HPDE6-E6E7 (cell line): Measurements from ENCODE around the gene PRAF2.

Source experiments
- DNase-seq: peaks from one replicate; pipeline ENCODE4 v3.0.0; 2011; ENCODE audit warnings: missing footprints; ENCODE audit errors: extremely low spot score

Gene PRAF2

GRCh38 chrX:49072712-49073095 is 1.1 kb downstream of the PRAF2 start:
- DNase-seq, result no peak

DNA sequence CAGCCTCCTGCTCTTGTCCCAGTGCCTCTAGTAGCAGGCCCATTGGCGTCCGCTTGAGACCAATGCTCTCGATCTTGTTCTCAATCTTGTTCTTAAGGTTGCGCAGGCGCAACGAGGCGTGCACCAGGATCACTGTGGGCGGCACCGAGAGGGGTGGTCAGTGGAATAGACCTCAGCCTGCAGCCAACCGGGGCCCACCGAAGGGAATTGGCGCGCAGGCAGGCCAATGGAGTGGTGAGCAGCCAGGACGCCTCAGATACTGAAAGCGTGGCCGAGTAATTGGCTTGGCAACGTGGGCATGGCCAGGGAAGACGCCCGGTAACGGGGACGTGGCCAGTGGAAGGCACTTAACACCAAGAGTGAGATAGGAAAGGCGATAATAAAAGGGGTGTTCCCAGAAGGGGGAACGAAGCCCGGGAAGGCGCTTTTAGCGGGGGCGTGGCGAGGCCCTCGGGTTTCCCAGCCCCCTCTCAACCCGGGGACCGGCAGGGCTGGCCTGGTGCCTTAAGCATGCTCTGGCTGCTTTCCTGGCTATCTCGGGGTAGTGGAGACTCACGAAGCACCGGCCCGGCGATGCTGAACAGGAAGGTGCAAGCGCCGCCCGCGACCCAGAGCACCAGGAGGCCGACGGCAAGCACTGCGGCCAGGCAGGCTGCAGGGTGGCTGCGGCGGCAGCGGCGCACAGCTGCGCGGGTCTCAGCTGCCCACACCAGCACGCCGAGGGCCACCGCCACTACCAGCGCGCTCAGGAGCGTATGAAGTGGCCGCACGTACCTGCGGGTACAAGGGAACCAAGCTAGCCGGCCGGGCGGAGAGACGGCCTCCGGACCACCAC is 1.7 kb downstream of the PRAF2 start:
- no peak for DNase-seq

- no peak for DNase-seq
Observed at GRCh38 chrX:49070988-49071387, 2.8 kb downstream of the PRAF2 start.

DNA sequence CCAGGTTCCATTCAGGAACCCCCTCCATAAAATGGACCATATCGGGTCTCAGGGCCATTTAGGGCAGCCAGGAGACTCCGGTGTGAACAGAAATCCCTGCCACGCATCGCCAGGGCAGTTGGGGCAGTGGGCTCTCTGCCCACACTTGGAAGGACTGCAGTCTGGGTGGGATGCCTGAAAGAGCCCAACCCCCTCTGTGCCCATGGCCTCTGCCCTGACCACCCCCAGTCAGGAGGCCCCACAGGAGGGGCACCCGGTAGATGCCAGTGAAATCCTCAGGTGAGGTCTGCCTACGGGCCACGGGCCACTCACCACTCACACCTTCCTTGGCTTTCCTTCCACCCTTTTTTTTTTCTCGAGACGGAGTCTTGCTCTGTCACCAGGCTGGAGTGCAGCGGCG is 4.8 kb downstream of the PRAF2 start:
- DNase-seq, result no peak

GRCh38 chrX:49067285-49068120 is 6.3 kb downstream of the PRAF2 start:
- DNase-seq, result no peak

DNA sequence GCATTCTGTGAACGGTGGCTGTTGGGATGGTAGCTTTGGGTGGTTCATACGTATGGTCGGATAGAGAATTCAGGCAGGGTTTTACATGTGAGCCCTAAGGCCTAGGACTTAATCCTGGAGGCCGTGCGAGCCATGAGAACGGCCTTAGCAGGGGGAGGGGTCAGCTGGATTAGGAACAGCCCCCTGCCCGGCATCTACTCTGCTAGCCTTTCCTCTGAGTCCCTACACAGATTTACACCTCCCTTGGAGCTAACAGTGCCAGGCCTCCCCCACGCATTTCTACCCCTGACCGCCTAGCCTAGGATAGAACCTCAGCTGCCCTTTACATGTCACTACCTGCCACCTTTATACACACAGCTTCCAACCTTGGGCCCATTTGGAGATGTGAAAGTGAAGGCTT is 7.1 kb downstream of the PRAF2 start:
- no peak for DNase-seq

DNA sequence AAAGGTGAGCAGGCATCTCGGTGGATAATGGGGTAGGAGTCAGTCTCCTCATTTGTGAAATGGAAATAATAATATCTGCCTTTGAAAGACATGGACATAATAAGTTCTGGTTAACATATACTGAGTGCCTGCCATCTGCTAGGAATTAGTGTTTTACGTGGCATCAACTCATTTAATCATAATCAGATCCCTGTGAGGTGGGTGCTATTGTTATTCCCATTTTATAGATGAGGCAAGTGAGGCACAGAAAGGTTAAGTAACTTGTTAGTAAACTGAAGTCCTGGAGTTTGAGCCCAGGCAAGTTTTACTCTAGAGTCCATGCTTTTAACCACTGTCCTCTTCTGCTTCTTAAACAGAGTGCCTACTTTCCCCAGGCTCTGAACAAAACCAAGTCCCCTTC is 7.5 kb downstream of the PRAF2 start:
- no peak for DNase-seq

DNA sequence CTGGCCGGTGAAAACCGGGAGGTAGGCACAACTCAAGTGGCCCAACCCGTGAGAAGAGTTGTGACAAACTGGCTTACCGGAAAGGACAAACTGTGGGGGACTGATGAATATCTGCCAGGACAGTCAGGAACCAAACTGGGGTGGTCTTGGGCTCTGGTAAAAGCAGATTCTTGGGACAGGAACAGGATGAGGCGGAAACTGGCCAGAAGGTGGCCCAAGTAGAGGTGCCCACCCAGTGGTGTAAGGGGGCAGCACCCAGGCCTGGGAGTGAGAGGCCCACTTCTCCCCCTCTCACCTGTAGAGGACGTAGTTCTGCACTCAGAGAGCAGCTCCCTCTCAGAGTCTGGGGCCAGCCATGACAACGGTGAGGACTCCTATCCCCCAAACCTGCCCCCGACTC is 9.1 kb downstream of the PRAF2 start:
- DNase-seq, result no peak

- DNase-seq, result no peak
Observed at GRCh38 chrX:49064303-49064702, 9.5 kb downstream of the PRAF2 start.

GRCh38 chrX:49063715-49064114 is 10.1 kb downstream of the PRAF2 start:
- no peak for DNase-seq

- DNase-seq, result no peak
Observed at GRCh38 chrX:49061916-49062315, 11.9 kb downstream of the PRAF2 start.

GRCh38 chrX:49061490-49061889 is 12.3 kb downstream of the PRAF2 start:
- DNase-seq, result no peak

DNA sequence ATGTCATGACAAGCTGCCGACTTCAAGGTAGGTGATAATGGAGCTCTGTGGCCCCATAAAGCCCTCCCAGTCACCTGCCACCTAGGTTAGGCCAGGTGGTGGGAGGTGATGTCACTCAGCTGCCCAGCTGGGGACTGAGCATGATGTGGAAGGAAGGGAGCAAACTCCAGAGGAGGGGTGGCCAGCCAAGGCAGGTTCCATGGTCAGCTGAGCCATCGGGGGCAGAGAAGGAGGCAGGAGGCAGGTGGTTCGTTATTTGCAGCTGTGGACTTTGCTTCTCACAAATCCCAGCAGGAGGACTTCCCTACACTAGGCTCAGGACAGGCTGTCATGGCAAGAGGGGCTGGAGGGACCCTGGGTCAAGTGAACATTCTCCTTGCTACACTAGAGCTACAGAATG is 12.9 kb downstream of the PRAF2 start:
- no peak for DNase-seq

DNA sequence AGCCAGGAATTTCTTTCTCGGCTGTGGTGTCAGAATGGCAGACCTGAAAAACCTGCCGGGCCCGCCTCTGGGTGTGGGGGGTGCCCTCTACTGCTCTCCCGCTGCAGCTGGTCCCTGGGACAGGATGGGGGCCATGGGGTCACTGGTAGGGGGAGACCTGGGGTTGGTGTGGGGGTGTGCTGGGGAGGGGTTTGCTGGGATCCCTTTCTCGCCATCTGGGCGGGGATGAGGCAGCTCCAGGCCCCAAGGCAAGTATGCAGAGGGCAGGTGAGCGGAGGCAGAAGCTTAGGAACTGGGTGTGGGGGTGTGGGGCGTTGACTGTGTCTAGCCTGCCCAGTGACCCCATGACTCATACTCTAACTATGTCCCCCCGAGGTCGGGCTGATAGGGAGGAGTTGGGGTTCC is 14.1 kb downstream of the PRAF2 start:
- peak; percentile 44 for DNase-seq

- DNase-seq, result no peak
Observed at GRCh38 chrX:49059201-49059600, 14.6 kb downstream of the PRAF2 start.

DNA sequence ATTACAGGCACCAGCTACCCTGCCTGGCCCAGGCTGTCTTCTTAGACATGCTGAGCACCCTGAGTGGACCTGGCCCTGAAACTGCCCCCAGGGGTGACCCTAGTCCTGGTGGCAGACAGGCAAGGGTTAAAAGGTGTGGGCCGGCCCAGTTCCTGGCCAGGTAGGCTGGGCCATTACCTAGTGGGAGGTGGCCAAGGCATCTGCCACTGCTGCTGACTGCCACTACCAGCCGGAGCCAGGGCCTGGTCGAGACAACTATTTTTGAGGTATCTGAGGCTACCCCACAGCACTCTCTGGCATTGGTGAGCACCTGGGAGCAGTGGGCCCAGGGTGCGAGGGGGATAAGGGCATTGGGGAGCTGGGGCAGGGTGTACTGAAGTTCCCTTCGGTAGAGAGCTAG is 15.0 kb downstream of the PRAF2 start, which contains the start of gene CCDC120:
Gene CCDC120, plus strand, starts transcription at position 206 of the 400 bp plus-strand sequence. CDS start 3,043 bp downstream, outside the sequence.
- DNase-seq, result peak; percentile 38

DNA sequence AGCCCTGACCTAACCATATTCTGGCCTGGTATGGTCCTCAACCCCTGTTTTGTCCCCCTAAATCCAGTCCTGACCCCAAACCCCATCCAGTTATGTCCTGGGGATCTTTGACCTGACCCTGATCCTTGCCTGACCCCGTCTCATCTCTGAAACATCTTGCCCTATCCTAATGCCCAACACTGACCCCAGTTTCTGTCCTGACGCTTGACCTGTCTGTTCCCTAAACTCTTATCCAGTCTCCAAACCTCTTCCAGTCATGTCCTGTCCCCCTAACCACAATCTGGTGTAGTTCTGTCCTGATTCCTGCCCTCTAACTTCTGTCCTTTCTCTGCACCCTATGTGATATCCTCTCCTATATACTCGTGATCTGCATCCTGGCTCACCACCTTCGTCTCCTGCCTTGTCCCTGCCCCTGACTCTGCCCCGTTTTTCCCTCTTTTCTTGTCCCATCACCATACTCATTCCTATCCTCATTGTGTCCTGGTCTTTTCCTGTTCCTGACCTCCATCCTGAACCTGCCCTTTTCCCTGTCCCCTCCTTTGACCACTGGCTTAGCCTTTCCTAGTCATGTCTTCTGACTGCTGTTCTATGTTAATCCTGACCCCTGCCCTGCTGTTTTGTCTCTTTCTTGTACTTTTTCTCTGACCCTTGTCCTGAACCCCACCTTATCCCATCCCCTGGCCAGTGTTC is 19.6 kb downstream of the PRAF2 start:
- no peak for DNase-seq

- DNase-seq, result no peak
Observed at GRCh38 chrX:49053223-49054072, 20.4 kb downstream of the PRAF2 start.

DNA sequence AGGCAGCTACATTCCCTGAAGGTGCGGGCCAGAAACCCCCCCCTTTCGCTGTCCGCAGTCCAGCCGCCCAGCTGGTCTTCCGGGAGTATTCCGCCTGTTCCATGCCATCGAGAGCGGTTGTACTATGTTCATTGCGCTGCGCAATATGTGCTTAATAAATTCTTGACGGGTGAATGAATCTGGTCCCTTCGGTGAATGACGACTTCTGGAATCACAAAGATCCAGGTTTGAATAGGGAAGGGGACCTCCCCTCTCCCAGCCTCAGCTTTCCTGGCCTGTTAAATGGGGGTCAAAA is 29.9 kb downstream of the PRAF2 start:
- DNase-seq, result no peak

GRCh38 chrX:49043220-49043986 is 30.4 kb downstream of the PRAF2 start, which contains the start of gene TFE3:
TFE3 (minus strand) TSS chrX:49043357; CDS start chrX:49043226, 131 bp downstream.
- peak; percentile 76 for DNase-seq
